Endodermal cell (in vitro differentiated cells): ENCODE data around the gene RSPH4A. TPM values are rescaled to one million over a fixed set of nuclear protein-coding genes. Genes with fewer than 3 reads are reported as not detected.

Experiments used
- DNase-seq: peaks from one replicate; pipeline ENCODE4 v3.0.0-alpha.2; 2017
- H3K27ac ChIP-seq: 2 replicates; pipeline ENCODE4 v1.5.1; 2013; ENCODE audit warnings: mild to moderate bottlenecking, low read depth, low read length, moderate library complexity
- H3K27me3 ChIP-seq: 2 replicates; pipeline ENCODE4 v1.6.1; 2013; ENCODE audit warnings: mild to moderate bottlenecking, low read length, moderate library complexity; ENCODE audit not compliant: insufficient read depth, control insufficient read depth, poor library complexity, severe bottlenecking
- H3K36me3 ChIP-seq: 2 replicates; pipeline ENCODE4 v1.7.0; 2013; ENCODE audit warnings: mild to moderate bottlenecking, low read length, moderate library complexity; ENCODE audit not compliant: control insufficient read depth, insufficient read depth
- H3K4me1 ChIP-seq: one replicate; pipeline ENCODE4 v1.7.0; 2013; ENCODE audit warnings: low read length; ENCODE audit not compliant: control insufficient read depth, insufficient read depth
- H3K4me3 ChIP-seq: 2 replicates; pipeline ENCODE4 v1.5.1; 2013; ENCODE audit warnings: mild to moderate bottlenecking, low read length, moderate library complexity
- H3K9ac ChIP-seq: 2 replicates; pipeline ENCODE4 v1.6.1; 2013; ENCODE audit warnings: mild to moderate bottlenecking, low read length, moderate library complexity; ENCODE audit not compliant: poor library complexity, severe bottlenecking; ENCODE audit errors: extremely low read depth
- H3K9me3 ChIP-seq: 2 replicates; pipeline ENCODE4 v1.6.1; 2013; ENCODE audit warnings: mild to moderate bottlenecking, low read length, moderate library complexity; ENCODE audit not compliant: control insufficient read depth
- H3K27ac Mint-ChIP-seq: 2 replicates; pipeline ENCODE4 v1.8.0; 2020; ENCODE audit warnings: mixed read lengths
- H3K27me3 Mint-ChIP-seq: 2 replicates; pipeline ENCODE4 v1.8.0; 2021; ENCODE audit warnings: mild to moderate bottlenecking, mixed read lengths; ENCODE audit not compliant: insufficient read depth
- H3K36me3 Mint-ChIP-seq: 2 replicates; pipeline ENCODE4 v1.8.0; 2020; ENCODE audit warnings: low read depth, mixed read lengths
- H3K4me1 Mint-ChIP-seq: 2 replicates; pipeline ENCODE4 v1.8.0; 2020; ENCODE audit warnings: mixed read lengths
- H3K4me3 Mint-ChIP-seq: 2 replicates; pipeline ENCODE4 v1.8.0; 2020; ENCODE audit warnings: mild to moderate bottlenecking, moderate library complexity, mixed read lengths
- H3K9me3 Mint-ChIP-seq: 2 replicates; pipeline ENCODE4 v1.8.0; 2020; ENCODE audit warnings: mild to moderate bottlenecking, mixed read lengths
- WGBS, 2 experiments: methylation state at CpG; one replicate each; pipeline versions ENCODE4 v1.1.5 to v1.1.7; 2013; ENCODE audit warnings: missing lambda C conversion rate in 2 of 2, mixed read lengths in 1 of 2; ENCODE audit not compliant: insufficient coverage in 1 of 2, insufficient read length in 1 of 2; 5-methylcytosine and 5-hydroxymethylcytosine counted together
- total RNA-seq, 2 donors: library from RNA; stranded (reverse); fragmentation: NEBNext Ultra II Directional in 1 of 2; extraction: Animal tissue kit (Norgen Biotek cat#: 25700) in 1 of 2; gene quantifications; 2 replicates in 1 of 2; 3 replicates in 1 of 2; pipeline ENCODE4 v1.2.1, GENCODE V29; 2021
- TF ChIP-seq, protein P1 (sequence below): fragments of 200-600 bp; sonication (generic); conservative IDR thresholded peaks from 2 replicates; pipeline ENCODE4 v1.5.0; 2021; ENCODE audit warnings: antibody characterized with exemption, mild to moderate bottlenecking

Gene RSPH4A
- total RNA-seq, 2 donors from 2014 or later: 0.92 to 1.2 TPM

DNA sequence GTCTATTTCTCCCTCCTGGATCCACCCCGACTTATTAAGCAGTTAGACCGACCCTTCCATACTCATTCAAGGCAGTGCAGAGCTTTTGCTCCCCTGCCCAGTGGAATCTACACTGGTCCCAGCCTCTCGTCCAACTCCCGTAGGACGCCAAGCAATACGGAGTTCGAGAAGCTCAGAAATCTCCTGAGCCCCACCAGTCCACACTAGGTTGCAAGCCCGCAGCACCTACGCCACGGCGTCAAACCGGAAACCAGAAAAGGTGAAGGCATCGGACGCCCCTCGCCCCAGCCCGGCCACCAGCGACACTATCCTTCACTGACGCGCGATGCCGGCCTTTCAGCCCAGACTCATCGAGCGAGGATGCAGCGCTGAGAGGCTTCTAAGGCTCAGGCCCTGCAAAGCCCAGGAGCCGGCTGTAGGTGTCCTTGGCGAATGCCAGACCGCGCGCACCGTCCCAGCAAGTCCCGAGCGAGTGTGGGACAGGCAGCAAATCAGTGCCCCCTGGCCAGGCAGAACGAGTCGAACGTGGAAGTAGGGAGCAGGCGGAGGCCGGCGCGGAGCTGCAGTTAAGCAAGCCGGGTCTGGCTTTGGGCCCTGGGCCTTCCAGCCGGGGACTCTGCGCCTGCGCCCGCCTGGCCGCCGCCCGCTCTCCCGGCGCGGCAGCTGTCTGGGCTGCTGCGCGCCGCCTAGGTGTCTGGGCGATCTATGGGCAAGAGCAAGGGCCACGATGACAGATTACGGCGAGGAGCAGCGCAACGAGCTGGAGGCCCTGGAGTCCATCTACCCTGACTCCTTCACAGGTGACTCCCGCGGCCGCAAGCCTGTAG is 45.2 kb upstream of the RSPH4A start, which contains the start of gene RWDD1:
TSS of gene RWDD1 (plus strand) at position 649 of the 827 bp plus-strand sequence. CDS start at position 728, 79 bp downstream.
- Histone ChIP-seq H3K27ac (peak within 1 kb of the TSS; percentile 85), H3K9me3 (no peaks in the 10 kb centered on the region), H3K4me3 (peak within 1 kb of the TSS; percentile 92), H3K4me1 (peaks cover 7% of the 10 kb centered on the region), H3K9ac (peak within 1 kb of the TSS; percentile 89), H3K36me3 (peaks cover 14% of the 10 kb centered on the region), H3K27me3 (no peaks in the 10 kb centered on the region)
- TF ChIP-seq, protein P1, sequence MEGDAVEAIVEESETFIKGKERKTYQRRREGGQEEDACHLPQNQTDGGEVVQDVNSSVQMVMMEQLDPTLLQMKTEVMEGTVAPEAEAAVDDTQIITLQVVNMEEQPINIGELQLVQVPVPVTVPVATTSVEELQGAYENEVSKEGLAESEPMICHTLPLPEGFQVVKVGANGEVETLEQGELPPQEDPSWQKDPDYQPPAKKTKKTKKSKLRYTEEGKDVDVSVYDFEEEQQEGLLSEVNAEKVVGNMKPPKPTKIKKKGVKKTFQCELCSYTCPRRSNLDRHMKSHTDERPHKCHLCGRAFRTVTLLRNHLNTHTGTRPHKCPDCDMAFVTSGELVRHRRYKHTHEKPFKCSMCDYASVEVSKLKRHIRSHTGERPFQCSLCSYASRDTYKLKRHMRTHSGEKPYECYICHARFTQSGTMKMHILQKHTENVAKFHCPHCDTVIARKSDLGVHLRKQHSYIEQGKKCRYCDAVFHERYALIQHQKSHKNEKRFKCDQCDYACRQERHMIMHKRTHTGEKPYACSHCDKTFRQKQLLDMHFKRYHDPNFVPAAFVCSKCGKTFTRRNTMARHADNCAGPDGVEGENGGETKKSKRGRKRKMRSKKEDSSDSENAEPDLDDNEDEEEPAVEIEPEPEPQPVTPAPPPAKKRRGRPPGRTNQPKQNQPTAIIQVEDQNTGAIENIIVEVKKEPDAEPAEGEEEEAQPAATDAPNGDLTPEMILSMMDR: peak; percentile 10
- H3K9me3 Mint-ChIP-seq: no peaks in the 10 kb centered on the region
- H3K27me3 Mint-ChIP-seq: peaks cover 7% of the 10 kb centered on the region
- H3K4me1 Mint-ChIP-seq: peaks cover 5% of the 10 kb centered on the region
- H3K4me3 Mint-ChIP-seq: peak within 1 kb of the TSS; percentile 91
- peak; percentile 100 for DNase-seq
- H3K27ac Mint-ChIP-seq: peak within 1 kb of the TSS; percentile 99
- H3K36me3 Mint-ChIP-seq: peaks cover 4% of the 10 kb centered on the region
- WGBS, 2 experiments: 0 to 1% methylated on average over 29 to 62 of the region's 62 CpGs

DNA sequence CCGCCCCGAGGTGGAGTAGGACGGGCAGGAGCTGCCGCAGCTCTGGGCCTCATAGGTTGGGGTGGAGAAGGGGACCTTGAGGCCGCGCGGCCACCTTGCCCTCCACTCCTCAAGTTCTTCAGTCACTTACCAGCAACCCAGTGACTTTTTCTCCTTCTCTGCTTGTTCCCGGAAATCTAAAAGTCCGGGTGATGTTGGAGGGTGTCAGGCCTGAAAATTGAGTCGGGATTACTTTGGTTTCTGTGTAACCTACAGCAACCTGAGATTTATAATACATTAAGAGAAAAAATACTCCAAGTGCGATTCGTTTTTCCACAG is 44.6 kb upstream of the RSPH4A start:
- Mint-ChIP-seq H3K4me3 (peak overlapping the region; percentile 91), H3K36me3 (peaks cover 8% of the 10 kb centered on the region), H3K9me3 (no peaks in the 10 kb centered on the region), H3K27me3 (peaks cover 7% of the 10 kb centered on the region), H3K27ac (peak overlapping the region; percentile 95), H3K4me1 (peaks cover 5% of the 10 kb centered on the region)
- Histone ChIP-seq H3K4me3 (peak overlapping the region; percentile 92), H3K9ac (peak overlapping the region; percentile 89), H3K27ac (peak overlapping the region; percentile 85), H3K36me3 (peaks cover 18% of the 10 kb centered on the region), H3K27me3 (no peaks in the 10 kb centered on the region), H3K9me3 (no peaks in the 10 kb centered on the region), H3K4me1 (peaks cover 7% of the 10 kb centered on the region)
- 0 to 7% methylated on average over 3 to 10 of the region's 12 CpGs for WGBS, 2 experiments
- DNase-seq: no peak
- TF ChIP-seq, protein P1: no peak

DNA sequence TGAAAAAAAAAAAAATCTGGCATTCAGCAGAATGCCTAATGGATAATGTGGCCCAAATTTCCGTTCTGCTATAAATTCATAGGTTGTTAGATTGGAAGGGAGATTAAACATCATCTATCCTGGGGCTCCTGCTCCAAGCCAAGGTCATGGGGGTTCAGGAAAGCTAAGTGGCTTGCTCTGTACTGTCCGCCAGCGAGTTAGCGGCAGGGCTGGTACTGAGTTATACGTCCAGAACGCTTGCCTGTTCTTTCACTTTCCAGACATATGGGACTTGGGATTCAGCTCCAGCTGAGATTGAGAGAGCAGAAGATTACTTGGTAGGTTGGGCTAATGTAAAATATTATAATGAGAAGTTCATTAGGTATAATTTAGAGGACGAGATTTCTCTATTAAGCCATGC is 44.1 kb upstream of the RSPH4A start:
- peak overlapping the region; percentile 91 for H3K4me3 Mint-ChIP-seq
- H3K9me3 Mint-ChIP-seq: no peaks in the 10 kb centered on the region
- peaks cover 5% of the 10 kb centered on the region for H3K4me1 Mint-ChIP-seq
- DNase-seq: no peak
- H3K27ac ChIP-seq: no peak overlapping the region
- no peaks in the 10 kb centered on the region for H3K27me3 ChIP-seq
- peaks cover 2% of the 10 kb centered on the region for H3K27me3 Mint-ChIP-seq
- peak overlapping the region; percentile 92 for H3K4me3 ChIP-seq
- H3K9ac ChIP-seq: peak overlapping the region; percentile 89
- no peaks in the 10 kb centered on the region for H3K9me3 ChIP-seq
- TF ChIP-seq, protein P1: no peak
- H3K36me3 ChIP-seq: peaks cover 18% of the 10 kb centered on the region
- peaks cover 10% of the 10 kb centered on the region for H3K36me3 Mint-ChIP-seq
- peaks cover 7% of the 10 kb centered on the region for H3K4me1 ChIP-seq
- 4% methylated on average over 6 of the region's 7 CpGs; no CpG with 5 or more reads in 1 of the 2 experiments for WGBS, 2 experiments
- peak overlapping the region; percentile 95 for H3K27ac Mint-ChIP-seq
